ENCODE data around the gene MAPK10. TPM values are rescaled to one million over a fixed set of nuclear protein-coding genes. Genes with fewer than 3 reads are reported as not detected.
A peak's percentile ranks its signal among the peaks of the same experiment; 100 is the strongest.

Gene MAPK10
- total RNA-seq, 1 experiment from 2014 or later, result 5.2 TPM

DNA sequence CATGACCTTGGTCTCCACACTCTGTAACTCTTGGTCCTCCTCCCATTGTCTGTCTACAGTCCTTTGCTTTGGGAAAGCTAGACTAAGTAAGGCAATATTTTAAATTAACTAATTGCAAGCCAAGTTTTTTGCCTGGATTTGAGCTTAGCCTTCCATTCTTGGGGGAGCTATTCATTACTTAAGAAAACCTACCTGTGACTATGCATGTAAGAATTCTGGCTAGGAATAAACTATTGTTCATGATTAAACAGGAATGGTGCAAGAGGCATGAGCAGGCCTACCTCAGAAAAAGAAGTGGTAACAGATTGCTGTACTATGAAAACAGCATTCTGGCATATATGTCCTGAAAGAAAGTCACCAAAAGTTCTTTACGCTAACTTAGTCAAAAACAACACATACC is 309.4 kb downstream of the MAPK10 start (continued):
- no peak for TF ChIP-seq ZBTB21 (CRISPR knock-in tag; IDR thresholded peaks at IDR 0.05; ENCODE audit: borderline replicate concordance)
- TF ChIP-seq SMAD4 (CRISPR knock-in tag; IDR thresholded peaks at IDR 0.05), result no peak

DNA sequence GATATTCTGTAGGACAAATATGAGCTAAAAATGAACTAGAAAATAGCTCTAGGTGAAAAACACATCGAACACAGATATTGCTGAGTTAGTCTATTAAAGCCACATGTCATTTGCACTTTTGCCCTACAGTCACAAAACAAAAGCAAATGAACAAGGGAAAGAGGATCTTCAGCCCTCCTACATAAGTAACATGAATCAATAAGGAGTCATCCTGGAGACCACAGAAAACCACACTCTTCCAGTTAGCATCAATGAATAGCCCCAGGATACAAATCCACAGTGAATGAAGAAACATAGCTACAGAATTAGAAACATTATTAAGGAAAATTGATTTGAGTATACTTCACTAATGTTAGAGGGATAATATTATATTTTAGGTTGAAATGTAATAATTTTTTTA is 311.4 kb downstream of the MAPK10 start:
- no peak for ATAC-seq

DNA sequence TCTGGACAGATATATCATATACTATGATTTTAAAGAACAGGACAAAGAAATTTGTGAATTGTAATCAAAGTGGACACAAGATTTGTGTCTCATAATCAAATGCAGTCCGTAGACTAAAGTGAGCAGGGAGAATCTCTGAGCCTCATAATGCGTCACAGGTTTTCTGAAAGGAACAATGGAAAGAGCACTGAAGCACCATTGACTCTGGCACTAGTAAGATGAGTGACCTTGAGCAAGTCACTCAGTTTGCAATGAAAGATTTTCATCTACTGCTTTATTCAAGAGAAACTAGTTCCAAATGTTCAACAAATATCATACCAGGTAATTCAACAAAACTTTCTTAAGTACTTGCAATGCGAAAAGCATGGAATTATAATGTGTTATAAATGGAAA is 315.3 kb downstream of the MAPK10 start:
- peaks cover 15% of the 10 kb centered on the region for H3K4me1 Mint-ChIP-seq
- no peak overlapping the region for H3K4me3 Mint-ChIP-seq
- POLR2A ChIA-PET, result no interaction called here
- TF ChIP-seq, protein P1, sequence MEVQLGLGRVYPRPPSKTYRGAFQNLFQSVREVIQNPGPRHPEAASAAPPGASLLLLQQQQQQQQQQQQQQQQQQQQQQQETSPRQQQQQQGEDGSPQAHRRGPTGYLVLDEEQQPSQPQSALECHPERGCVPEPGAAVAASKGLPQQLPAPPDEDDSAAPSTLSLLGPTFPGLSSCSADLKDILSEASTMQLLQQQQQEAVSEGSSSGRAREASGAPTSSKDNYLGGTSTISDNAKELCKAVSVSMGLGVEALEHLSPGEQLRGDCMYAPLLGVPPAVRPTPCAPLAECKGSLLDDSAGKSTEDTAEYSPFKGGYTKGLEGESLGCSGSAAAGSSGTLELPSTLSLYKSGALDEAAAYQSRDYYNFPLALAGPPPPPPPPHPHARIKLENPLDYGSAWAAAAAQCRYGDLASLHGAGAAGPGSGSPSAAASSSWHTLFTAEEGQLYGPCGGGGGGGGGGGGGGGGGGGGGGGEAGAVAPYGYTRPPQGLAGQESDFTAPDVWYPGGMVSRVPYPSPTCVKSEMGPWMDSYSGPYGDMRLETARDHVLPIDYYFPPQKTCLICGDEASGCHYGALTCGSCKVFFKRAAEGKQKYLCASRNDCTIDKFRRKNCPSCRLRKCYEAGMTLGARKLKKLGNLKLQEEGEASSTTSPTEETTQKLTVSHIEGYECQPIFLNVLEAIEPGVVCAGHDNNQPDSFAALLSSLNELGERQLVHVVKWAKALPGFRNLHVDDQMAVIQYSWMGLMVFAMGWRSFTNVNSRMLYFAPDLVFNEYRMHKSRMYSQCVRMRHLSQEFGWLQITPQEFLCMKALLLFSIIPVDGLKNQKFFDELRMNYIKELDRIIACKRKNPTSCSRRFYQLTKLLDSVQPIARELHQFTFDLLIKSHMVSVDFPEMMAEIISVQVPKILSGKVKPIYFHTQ (CRISPR knock-in tag; IDR thresholded peaks at IDR 0.05), result no peak
- TF ChIP-seq NR1H2 (CRISPR knock-in tag; IDR thresholded peaks at IDR 0.05), result no peak
- TF ChIP-seq HMGA2 (CRISPR knock-in tag; IDR thresholded peaks at IDR 0.05), result no peak
- no peak for TF ChIP-seq FOXJ3 (CRISPR knock-in tag; IDR thresholded peaks at IDR 0.05; ENCODE audit: borderline replicate concordance)
- peaks cover 13% of the 10 kb centered on the region for H3K9me3 Mint-ChIP-seq
- H3K27me3 Mint-ChIP-seq (ENCODE audit: low read depth), result no peaks in the 10 kb centered on the region
- no peak for ATAC-seq
- CTCF ChIA-PET, result interaction anchor here (0.9 to 1.9 kb wide), 2 partner anchors 248 kb away, joined by 10 to 16 read pairs; no protein-coding TSS in a partner anchor
- 0 out of 2 replicates have a peak, but pooled peaks cover 8% of the 10 kb centered on the region for H3K36me3 Mint-ChIP-seq
- no peak overlapping the region for H3K27ac Mint-ChIP-seq
- no peak for DNase-seq (ENCODE audit: low spot score)

More for the DNA sequence above, 311.4 kb downstream of the MAPK10 start:
- ChIA-PET POLR2A (no interaction called here), CTCF (no interaction called here)
- Mint-ChIP-seq H3K36me3 (no peaks in the 10 kb centered on the region), H3K4me3 (no peak overlapping the region), H3K4me1 (peaks cover 19% of the 10 kb centered on the region), H3K27ac (no peak overlapping the region), H3K27me3 (ENCODE audit: low read depth) (no peaks in the 10 kb centered on the region), H3K9me3 (no peaks in the 10 kb centered on the region)
- TF ChIP-seq, protein P2, sequence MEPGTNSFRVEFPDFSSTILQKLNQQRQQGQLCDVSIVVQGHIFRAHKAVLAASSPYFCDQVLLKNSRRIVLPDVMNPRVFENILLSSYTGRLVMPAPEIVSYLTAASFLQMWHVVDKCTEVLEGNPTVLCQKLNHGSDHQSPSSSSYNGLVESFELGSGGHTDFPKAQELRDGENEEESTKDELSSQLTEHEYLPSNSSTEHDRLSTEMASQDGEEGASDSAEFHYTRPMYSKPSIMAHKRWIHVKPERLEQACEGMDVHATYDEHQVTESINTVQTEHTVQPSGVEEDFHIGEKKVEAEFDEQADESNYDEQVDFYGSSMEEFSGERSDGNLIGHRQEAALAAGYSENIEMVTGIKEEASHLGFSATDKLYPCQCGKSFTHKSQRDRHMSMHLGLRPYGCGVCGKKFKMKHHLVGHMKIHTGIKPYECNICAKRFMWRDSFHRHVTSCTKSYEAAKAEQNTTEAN (CRISPR knock-in tag; IDR thresholded peaks at IDR 0.05), result no peak
- DNase-seq (ENCODE audit: low spot score), result no peak

DNA sequence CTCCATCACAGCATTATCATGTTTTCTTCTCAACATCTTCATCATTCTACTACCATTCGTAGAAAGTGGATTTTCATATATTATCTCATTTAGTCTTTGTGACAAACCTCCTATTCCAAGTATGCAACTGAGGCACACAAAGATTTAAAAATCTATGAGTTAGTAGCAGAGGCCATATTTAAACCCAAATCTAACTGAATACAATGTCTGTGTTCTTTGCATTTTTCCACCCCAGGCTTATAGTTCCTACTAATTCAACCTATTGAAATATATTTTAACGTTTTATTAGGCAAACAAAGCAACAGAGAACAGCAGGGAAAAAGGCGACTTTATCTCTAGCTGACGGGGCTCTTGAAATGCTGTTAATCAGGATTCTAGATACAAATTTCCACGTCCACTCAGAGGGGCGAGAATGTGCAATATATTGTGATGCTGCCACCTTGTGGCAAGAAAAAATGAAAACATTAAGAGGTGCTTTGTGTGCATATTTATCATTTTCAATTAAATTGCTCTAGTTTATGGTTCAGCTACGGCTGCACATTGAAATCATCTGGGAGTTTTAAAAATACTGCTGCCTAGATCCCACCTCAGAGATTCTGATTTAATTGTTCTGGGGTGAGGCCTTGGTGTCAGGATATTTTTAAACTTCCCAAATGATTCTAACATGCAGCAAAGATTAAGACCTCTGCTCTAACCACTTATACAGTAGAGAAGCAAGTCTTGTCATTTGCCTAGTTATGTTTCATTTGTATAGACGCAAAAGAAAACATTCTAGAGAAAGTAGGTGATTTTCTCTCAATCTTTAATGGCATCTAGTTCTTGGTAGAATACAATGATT is 315.9 kb downstream of the MAPK10 start:
- Mint-ChIP-seq H3K27me3 (ENCODE audit: low read depth) (no peaks in the 10 kb centered on the region), H3K36me3 (0 out of 2 replicates have a peak, but pooled peaks cover 8% of the 10 kb centered on the region), H3K4me1 (peaks cover 15% of the 10 kb centered on the region), H3K4me3 (no peak overlapping the region), H3K9me3 (peaks cover 13% of the 10 kb centered on the region), H3K27ac (no peak overlapping the region)
- TF ChIP-seq, protein P3, sequence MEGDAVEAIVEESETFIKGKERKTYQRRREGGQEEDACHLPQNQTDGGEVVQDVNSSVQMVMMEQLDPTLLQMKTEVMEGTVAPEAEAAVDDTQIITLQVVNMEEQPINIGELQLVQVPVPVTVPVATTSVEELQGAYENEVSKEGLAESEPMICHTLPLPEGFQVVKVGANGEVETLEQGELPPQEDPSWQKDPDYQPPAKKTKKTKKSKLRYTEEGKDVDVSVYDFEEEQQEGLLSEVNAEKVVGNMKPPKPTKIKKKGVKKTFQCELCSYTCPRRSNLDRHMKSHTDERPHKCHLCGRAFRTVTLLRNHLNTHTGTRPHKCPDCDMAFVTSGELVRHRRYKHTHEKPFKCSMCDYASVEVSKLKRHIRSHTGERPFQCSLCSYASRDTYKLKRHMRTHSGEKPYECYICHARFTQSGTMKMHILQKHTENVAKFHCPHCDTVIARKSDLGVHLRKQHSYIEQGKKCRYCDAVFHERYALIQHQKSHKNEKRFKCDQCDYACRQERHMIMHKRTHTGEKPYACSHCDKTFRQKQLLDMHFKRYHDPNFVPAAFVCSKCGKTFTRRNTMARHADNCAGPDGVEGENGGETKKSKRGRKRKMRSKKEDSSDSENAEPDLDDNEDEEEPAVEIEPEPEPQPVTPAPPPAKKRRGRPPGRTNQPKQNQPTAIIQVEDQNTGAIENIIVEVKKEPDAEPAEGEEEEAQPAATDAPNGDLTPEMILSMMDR (IDR thresholded peaks at IDR 0.05), result peak; percentile 47; the same call in 1 of the 2 replicates
- no peak for TF ChIP-seq HMGA2 (CRISPR knock-in tag; IDR thresholded peaks at IDR 0.05)
- DNase-seq (ENCODE audit: low spot score) (no peak), ATAC-seq (peak; percentile 50)
- ChIA-PET POLR2A (no interaction called here), CTCF (interaction anchor here (1.9 kb wide), 1 partner anchor 247 kb away, joined by 16 read pairs; no protein-coding TSS in a partner anchor)

DNA sequence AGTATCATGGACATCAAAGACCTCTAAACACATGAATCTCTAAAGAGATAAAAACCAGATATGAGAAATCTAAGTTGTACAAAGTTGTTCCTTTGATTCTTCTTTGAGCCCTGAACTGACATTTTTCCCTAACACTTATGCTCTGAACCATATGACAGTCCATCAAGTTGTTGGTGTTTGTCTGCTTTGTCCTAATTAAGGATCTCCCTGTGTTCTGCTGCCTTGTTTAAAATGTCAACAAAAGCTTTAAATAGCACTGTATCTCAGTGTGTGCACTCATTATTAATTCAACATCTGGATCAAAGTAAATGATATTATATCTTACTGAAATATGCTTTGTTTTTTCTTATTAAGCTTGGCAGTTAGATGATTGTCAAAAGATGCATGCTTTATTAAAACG is 321.8 kb downstream of the MAPK10 start:
- H3K4me3 Mint-ChIP-seq, result no peak overlapping the region
- ChIA-PET CTCF (interaction anchor here (1.0 kb wide), 1 partner anchor 185 kb away, joined by 3 read pairs; no protein-coding TSS in a partner anchor), POLR2A (no interaction called here)
- 0 out of 2 replicates have a peak, but pooled peaks cover 8% of the 10 kb centered on the region for H3K36me3 Mint-ChIP-seq
- H3K9me3 Mint-ChIP-seq, result peaks cover 13% of the 10 kb centered on the region
- DNase-seq (ENCODE audit: low spot score), result no peak
- no peak overlapping the region for H3K27ac Mint-ChIP-seq
- no peak for TF ChIP-seq ZNF138 (CRISPR knock-in tag; conservative IDR thresholded peaks at IDR 0.05)
- peaks cover 10% of the 10 kb centered on the region for H3K4me1 Mint-ChIP-seq
- ATAC-seq, result no peak
- no peaks in the 10 kb centered on the region for H3K27me3 Mint-ChIP-seq (ENCODE audit: low read depth)

All from WTC11 (cell line).